ENCODE measurements around the gene NINL. TPM values are rescaled to one million over a fixed set of nuclear protein-coding genes. Genes with fewer than 3 reads are reported as not detected.

The NINL gene
- total RNA-seq, 6 experiments from 2014 or later: 1.9 to 2.8 (median 2.2) TPM

DNA sequence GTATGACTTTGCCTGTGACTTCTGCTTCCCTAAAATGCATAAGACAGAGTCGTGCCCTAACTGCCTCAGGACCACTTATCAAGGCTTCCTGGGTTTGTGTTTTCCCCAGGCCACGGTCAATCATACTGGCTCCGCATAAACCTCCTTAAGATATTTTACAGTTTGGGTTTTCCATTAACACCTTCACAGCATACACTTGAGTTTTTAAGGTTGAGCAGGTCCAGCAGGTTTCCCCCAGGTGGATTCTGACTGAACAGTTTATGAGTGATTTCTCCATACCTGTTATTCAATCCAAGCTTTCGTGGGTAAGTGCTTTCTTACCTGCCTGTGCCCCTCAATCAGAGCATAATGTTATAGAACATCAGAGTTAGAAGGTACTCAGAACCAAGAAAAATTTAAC is 39.3 kb downstream of the NINL start:
- no peak overlapping the region for H3K27ac Mint-ChIP-seq
- DNase-seq: no peak
- H3K4me3 Mint-ChIP-seq: no peak overlapping the region

DNA sequence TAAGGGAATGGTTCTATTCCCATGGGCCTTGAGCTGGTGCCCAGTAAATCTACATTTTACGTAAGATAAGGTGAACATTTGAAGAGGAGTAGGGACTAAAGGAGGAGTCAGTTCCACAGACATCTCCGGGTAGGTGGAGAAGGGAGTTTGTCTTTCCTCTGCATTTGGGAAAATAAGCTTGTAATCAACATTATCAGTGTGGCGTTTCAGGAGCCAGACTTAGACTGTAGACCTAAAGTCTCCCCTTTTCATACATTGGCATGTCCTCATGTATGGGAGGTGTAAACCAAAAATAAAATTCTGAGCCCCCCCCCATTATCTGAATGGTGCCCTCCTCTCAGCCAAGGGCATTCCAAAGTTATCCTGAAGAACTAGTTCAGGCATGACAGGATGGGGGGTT is 40.2 kb downstream of the NINL start:
- DNase-seq: no peak
- Mint-ChIP-seq H3K27me3 (ENCODE audit: insufficient read depth) (no peaks in the 10 kb centered on the region), H3K27ac (no peak overlapping the region), H3K9me3 (no peaks in the 10 kb centered on the region), H3K4me1 (ENCODE audit: low read depth) (peaks cover 53% of the 10 kb centered on the region), H3K36me3 (ENCODE audit: low read depth) (no peaks in the 10 kb centered on the region), H3K4me3 (no peak overlapping the region)
- TF ChIP-seq, protein P1, sequence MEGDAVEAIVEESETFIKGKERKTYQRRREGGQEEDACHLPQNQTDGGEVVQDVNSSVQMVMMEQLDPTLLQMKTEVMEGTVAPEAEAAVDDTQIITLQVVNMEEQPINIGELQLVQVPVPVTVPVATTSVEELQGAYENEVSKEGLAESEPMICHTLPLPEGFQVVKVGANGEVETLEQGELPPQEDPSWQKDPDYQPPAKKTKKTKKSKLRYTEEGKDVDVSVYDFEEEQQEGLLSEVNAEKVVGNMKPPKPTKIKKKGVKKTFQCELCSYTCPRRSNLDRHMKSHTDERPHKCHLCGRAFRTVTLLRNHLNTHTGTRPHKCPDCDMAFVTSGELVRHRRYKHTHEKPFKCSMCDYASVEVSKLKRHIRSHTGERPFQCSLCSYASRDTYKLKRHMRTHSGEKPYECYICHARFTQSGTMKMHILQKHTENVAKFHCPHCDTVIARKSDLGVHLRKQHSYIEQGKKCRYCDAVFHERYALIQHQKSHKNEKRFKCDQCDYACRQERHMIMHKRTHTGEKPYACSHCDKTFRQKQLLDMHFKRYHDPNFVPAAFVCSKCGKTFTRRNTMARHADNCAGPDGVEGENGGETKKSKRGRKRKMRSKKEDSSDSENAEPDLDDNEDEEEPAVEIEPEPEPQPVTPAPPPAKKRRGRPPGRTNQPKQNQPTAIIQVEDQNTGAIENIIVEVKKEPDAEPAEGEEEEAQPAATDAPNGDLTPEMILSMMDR (IDR thresholded peaks at IDR 0.05): no peak

More for the DNA sequence above, 39.3 kb downstream of the NINL start:
- Mint-ChIP-seq H3K27me3 (ENCODE audit: insufficient read depth) (no peaks in the 10 kb centered on the region), H3K36me3 (ENCODE audit: low read depth) (no peaks in the 10 kb centered on the region), H3K4me1 (ENCODE audit: low read depth) (peaks cover 46% of the 10 kb centered on the region), H3K9me3 (no peaks in the 10 kb centered on the region)
- TF ChIP-seq, protein P1 (IDR thresholded peaks at IDR 0.05): no peak

DNA sequence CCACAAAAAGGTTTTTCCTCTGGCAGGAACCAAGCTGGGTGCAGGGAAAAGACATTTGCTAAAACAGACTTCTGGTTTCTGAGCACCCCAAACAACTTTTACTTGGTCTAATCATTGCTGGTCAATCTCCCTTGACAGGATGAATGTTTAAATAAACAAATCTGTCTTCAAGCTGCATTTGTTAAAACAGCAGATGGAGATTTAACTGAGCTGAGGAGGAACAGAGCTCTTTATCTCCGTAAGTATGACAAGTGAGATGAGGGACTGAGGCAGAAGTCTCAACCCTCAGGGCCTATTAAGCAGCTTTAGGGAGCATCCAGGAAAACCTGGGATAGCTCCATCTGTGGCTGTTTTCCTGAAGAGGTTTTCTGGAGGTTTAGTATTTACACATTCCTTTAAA is 40.6 kb downstream of the NINL start:
- H3K9me3 Mint-ChIP-seq: no peaks in the 10 kb centered on the region
- DNase-seq: no peak
- H3K4me3 Mint-ChIP-seq: no peak overlapping the region
- no peaks in the 10 kb centered on the region for H3K36me3 Mint-ChIP-seq (ENCODE audit: low read depth)
- TF ChIP-seq, protein P1 (IDR thresholded peaks at IDR 0.05): no peak
- no peak overlapping the region for H3K27ac Mint-ChIP-seq
- H3K27me3 Mint-ChIP-seq (ENCODE audit: insufficient read depth): no peaks in the 10 kb centered on the region
- H3K4me1 Mint-ChIP-seq (ENCODE audit: low read depth): peaks cover 53% of the 10 kb centered on the region

DNA sequence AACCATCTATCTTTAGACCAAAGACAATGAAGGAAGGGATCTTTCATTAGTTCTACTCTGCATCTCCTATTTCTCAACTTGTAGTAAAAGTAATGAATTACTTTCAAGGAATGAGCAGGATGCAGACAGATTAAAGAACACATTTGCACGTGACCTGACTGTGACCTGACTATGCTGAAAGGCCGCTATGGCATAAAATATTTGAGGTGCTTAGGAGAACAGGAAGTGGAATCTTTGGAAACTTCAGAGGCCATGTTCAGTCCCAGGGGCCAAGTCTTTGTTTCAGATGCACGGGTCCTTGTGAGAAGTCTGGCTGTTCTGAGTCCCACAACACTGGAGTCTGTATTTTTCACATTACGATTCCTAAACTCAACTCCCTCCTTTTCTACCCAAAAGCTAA is 41.0 kb downstream of the NINL start:
- no peaks in the 10 kb centered on the region for H3K27me3 Mint-ChIP-seq (ENCODE audit: insufficient read depth)
- H3K4me1 Mint-ChIP-seq (ENCODE audit: low read depth): peaks cover 52% of the 10 kb centered on the region
- TF ChIP-seq, protein P1 (IDR thresholded peaks at IDR 0.05): no peak
- H3K9me3 Mint-ChIP-seq: no peaks in the 10 kb centered on the region
- no peak for DNase-seq
- H3K36me3 Mint-ChIP-seq (ENCODE audit: low read depth): no peaks in the 10 kb centered on the region
- no peak overlapping the region for H3K27ac Mint-ChIP-seq
- H3K4me3 Mint-ChIP-seq: no peak overlapping the region

DNA sequence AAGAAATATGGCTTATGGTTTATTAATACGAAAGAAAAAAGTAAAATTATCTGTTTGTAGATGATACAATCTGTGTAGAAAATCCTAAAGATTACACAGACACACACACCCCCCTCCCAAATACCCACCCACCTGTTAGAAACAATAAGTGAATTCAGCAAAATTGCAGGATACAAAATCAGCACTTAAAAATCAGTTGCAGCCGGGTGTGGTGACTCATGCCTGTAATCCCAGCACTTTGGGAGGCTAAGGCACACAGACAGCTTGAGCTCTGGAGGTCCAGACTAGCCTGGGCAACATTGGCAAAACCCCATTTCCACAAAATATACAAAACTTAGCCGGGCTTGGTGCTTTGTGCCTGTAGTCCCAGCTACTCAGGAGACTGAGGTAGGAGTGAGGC is 42.3 kb downstream of the NINL start:
- Mint-ChIP-seq H3K27me3 (ENCODE audit: insufficient read depth) (no peaks in the 10 kb centered on the region), H3K36me3 (ENCODE audit: low read depth) (no peaks in the 10 kb centered on the region), H3K9me3 (no peaks in the 10 kb centered on the region), H3K27ac (no peak overlapping the region), H3K4me1 (ENCODE audit: low read depth) (peaks cover 51% of the 10 kb centered on the region), H3K4me3 (peak overlapping the region; percentile 69)
- peak; percentile 46 for DNase-seq
- TF ChIP-seq, protein P1 (IDR thresholded peaks at IDR 0.05): no peak

DNA sequence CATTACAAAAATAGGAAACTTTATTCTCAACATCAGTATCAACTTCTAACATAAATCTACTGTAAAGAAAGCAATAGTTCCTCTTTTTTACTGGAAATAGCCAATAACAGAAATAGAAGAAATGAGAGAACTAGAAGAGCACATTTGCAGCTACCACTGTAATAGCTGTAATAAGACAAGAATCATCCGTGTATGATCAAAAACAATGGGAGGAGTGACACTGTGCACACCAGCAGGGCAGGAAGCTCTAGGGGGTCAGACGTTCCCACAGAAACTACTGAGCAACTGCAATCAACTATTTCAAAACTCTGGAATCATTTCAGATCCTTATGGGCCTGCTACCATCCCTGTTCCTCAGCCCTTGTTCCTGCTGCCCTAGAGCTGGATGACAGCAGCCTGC is 43.7 kb downstream of the NINL start:
- TF ChIP-seq, protein P1 (IDR thresholded peaks at IDR 0.05): no peak
- H3K4me3 Mint-ChIP-seq: no peak overlapping the region
- H3K36me3 Mint-ChIP-seq (ENCODE audit: low read depth): no peaks in the 10 kb centered on the region
- no peaks in the 10 kb centered on the region for H3K9me3 Mint-ChIP-seq
- peaks cover 51% of the 10 kb centered on the region for H3K4me1 Mint-ChIP-seq (ENCODE audit: low read depth)
- no peak for DNase-seq
- H3K27ac Mint-ChIP-seq: no peak overlapping the region
- no peaks in the 10 kb centered on the region for H3K27me3 Mint-ChIP-seq (ENCODE audit: insufficient read depth)
